NCI-H748 (cell line): ENCODE results near the gene FBXW7.

ENCODE experiments used
- DNase-seq: peaks from one replicate; lab custom pipeline; 2025; ENCODE audit not compliant: unreplicated experiment; lab: John Stamatoyannopoulos, UW

FBXW7 gene

DNA sequence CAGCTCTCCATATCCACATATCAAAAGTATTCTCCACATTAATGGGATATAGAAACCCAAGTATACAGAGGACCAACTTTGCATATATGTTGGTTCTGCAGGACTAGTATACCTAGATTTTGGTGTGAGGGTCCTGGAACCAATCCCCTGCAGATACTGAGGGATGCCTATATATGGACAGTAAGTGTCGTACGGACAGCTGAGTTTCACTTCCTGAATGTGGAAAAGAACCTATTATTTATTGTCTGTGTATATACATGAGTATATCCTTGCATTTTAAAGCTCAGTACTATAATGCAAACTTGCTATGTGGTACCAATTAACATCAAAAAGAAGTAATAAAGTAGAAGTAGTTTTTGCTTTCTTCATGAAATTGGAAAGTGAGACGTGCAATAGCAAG lies 101.9 kb downstream of the FBXW7 start:
- DNase-seq, result no peak

DNA sequence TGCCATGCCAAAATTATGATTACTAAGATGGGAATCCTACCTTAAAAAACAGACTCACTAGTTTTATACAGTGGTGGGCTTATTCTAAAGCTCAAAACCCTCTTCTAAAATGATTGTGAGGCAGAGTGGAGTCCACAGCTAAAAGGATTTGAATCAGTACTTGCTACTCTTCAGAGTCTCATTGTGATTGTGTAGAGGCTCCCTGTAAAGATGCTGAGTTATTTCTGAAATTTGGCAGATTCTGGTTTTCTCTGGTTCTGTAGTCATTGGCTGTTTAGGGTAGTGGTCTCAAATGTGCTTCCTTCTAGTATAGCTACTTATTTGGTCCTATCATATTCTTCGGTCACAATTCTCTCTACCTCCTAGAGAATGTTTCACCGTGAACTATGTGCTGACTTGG lies 104.1 kb downstream of the FBXW7 start:
- no peak for DNase-seq

DNA sequence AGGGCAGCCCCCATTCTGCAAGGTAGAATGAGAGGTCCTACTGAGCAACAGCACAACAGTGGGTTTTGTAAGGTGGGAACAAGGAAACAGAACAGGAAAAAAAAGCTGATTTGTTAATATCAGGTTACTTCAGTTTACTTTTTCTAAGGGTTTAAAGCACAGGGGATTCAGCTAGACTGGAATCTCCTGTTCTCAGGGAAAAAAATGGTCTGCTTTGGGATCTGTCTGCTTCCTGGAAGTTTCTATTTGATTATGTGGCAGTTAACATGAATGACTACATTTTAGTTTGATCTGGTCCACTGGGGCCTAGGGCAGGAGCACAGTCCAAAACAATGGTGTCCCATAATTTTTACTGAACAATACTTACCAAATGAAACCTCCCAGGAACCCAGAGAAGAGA lies 104.6 kb downstream of the FBXW7 start:
- DNase-seq, result no peak

DNA sequence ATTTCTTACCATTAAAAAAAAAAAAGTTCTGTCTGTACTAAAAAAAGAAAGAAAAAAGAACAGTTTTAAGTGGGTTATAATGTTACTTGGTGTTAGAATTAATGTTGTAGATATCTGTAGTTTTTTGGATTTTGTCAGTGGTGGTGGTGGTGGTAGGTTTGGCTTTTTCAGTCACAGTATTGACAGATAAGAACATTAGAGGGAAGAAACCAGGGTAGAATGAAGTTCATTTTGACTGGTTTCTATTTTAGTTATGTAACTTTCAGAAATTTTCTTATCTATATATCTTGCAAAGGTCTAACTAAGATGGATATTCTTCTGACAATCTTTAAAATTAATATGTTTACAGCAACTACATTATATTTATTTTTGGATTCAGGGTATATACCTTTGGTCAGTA lies 105.4 kb downstream of the FBXW7 start:
- no peak for DNase-seq

DNA sequence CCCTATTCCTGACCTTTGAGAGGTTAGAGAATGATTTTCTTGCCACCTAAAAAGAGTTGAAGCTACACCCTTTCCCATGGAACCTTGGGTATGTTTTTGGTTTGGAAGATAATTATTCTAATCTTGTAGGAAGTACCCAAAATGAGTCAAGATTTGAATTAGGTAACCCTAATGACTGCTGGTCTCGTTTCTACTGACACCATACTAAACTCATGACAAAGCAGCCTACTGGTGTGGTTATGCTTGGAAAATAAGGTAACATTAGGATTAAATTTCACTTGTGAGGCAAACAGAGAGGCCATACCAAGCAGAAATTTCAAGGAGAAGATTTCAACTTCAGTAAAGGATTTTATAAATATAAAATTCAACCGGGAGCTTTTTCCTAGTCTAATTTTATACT lies 107.9 kb downstream of the FBXW7 start:
- no peak for DNase-seq

DNA sequence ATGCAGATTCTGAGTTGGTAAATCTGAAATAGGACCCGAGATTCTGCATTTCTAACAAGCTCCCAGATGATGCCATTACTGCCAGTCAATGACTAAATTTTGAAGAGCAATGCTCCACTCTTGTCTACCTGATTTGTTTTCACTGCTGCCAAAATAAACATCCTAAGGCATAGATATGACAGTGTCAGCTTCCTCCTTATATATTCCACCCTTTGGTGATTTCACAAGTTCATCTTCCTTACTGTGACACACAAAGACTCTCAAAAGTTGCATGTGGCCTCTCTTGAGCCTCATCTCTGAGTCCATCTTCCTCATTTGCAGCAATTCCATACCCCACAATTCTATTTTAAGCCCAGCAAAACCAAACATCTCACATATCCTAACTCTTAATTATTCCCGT lies 110.9 kb downstream of the FBXW7 start:
- no peak for DNase-seq

DNA sequence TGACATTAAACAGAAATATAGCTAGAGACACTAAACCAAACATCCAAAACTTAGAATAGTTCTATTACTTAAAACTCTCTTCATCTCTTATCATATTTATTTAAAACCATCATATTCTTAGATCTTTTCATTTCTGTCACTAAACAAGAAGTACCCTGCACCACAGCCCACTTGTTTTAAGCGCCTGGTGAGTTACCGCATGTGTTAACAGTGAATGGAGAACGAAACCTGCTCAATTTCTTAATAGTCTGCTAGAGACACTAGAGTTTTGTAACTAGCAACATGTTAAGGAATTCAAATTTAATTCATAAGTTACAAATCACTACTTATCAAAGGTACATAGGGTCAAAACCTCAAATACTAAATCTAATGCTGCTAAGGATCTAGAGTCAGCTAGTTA lies 111.5 kb downstream of the FBXW7 start:
- no peak for DNase-seq

DNA sequence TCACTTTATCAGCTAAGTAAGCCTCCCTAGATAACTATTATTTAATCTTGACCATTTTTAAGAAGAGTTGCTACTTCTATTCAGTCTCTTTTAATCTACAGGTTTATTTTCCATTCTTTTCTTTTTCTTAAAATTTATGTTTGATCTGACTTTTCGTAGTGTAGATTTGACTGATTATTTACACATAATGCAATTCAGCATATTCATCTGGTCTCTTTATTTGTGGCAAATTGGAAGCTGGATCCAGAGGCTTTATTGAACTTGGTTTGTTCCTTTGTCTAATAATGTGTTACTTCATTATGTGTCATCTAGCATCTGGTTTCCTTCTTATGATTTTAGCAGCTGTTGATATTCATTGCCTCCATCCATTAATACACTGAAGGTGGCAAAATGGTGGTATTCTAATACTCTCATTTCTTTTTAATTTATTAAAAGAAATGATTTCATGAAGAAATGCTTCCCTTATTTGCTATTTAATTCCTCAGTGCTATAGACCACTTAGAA lies 113.0 kb downstream of the FBXW7 start:
- no peak for DNase-seq

DNA sequence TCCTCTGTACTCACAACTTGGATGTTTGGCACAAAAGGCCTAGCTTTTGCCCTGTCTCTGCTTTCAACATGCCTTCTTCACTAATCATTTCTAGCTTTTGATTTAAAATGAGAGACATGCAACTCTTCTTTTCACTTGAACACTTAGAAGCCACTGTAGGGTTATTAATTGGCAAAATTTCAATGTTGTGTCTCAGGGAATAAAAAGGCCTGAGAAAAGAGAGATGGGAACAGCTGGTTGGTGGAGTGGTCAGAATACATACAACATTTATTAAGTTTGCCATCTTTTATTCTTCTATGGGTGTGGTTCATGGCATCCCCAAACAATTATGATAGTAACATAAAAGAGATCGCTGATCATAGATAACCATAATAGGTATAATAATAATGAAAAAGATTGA lies 114.3 kb downstream of the FBXW7 start:
- DNase-seq, result no peak

DNA sequence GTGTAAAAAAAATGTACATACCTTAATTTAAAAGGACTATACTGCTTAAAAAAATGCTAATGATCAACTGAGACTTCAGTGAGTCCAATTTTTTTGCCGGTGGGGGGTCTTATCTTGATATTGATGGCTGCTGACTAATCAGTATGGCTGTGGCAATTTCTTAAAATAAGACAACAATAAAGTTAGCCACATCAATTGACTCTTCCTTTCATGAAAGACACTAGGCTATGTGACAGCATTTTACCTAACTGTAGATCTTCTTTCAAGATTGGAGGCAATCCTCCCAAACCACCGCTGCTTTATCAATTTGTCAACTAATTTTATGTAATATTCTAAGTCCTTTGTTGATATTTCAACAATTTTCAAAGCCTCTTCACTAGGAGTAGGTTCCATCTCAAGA lies 116.1 kb downstream of the FBXW7 start:
- no peak for DNase-seq

DNA sequence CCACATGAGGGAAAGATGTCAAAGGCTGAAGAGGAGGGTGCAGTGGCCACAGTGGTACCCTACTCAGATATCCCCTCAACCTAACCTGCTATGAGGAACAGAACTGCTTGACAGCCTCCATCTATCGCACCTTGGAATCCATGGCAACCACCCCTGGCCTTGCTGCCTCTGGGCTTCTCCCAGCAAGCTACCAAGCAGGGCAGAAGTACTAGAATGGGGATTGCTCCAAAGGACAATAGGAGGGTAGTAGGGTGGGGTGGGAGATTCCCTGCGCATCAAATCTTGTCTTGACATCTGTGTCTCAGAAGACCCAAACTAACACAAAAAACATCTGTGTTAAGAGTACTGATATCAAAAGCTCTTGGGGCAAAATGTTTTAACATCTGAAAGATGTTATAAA lies 118.2 kb downstream of the FBXW7 start:
- no peak for DNase-seq

DNA sequence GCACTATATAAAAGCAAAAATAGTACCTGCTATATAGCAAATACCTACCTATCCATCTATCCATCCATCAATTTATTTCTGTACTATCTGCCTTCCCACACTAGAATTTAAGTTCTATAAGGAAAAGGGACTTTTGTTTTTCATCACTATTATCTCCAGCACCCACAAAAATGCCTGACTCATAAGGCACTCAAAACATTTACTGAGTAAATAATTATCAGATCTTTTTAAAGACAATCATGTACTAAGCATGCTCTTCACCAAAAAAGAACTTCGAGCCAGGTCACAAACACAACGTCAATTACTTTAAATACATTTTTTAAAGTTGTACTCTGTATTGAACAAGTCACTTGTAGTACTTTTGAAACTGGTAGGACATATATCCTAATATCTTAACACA lies 119.9 kb downstream of the FBXW7 start:
- no peak for DNase-seq

DNA sequence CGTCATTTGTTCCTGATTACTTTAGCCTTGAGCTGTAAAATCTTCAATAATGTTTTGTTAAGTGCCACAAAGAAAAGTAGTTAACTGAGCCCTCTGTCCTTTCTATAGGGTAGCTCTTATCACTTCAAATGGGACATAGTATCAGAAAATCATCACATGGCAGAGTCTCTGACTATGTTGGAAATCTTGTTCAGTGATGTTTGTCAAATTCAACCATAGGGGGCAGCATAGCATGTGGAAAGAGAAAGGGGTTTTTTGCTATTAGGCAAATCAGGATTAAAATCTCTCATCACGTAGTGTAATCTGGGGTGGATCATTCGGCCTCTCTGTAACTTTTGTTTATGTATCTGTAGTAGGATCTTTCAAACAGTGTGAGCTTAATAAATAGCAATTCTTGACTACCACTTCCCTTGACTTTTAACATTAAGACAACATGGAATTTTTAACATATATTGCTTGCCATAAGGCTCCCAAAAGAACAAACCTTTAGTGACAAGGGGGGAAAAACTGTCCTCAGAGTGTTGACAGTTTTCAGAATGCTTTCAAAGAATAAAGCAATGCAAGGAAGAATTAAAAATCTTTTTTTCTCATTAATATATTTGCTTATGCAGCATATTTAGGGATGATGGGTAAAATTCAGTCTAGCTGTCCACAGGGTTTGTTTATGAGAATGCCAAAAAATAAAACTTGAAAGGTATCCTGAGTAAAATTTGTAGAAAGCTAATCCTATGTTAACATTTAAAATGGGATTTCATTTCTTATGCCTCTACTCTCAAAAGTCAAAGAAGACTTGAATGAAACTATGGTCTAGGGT lies 127.2 kb downstream of the FBXW7 start:
- DNase-seq, result peak; percentile 21

DNA sequence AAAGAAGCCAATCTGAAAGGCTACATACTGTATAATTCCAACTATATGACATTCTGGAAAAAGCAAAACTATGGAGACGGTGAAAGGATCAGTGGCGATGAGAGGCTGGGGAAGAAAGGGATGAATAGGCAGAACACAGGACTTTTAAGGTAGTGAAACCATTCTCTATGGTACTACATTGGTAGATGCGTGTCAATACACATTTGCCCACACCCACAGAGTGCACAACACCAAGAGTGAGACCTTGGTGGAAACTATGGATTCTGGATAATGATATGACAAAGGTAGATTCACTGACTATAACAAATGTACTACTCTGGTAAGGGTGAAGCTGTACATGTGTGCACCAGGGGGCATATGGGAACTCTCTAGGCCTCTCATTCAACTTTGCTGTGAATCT lies 134.5 kb downstream of the FBXW7 start:
- DNase-seq, result no peak

DNA sequence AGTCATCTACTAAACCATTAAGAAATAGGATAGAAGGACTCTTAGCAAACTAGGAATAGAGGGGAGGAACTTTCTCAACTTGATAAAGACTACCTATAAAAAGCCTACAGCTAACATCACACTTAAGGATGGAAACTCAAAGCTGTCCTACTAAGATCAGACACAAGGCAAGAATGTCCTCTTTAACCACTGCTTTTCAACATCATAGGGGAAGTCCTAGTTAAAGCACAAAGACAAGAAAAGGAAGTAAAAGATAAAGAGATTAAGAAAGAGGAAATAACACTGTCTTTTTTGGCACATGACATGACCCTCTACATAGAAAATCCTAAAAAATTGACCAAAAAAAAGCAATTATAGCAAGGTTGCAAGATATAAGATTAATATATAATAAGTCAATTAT lies 136.6 kb downstream of the FBXW7 start:
- DNase-seq, result no peak

DNA sequence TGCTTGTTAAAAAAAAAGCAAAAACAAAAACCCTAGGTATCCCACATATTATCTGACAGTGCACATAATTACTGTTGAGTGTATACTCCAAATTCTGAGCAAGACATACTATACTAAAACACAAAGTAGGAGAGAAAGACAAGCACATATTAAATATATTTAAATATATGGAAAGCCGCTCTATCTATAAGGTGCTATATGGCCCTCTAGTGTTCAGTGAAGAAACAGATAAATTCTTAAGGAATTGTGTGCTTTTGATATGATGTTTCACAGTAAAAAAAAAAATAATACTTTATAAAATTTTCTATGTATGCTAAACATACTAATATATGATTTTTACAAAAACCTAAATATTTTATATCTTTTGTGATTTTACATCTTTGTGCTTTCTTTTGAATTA lies 137.8 kb downstream of the FBXW7 start:
- DNase-seq, result peak; percentile 27

DNA sequence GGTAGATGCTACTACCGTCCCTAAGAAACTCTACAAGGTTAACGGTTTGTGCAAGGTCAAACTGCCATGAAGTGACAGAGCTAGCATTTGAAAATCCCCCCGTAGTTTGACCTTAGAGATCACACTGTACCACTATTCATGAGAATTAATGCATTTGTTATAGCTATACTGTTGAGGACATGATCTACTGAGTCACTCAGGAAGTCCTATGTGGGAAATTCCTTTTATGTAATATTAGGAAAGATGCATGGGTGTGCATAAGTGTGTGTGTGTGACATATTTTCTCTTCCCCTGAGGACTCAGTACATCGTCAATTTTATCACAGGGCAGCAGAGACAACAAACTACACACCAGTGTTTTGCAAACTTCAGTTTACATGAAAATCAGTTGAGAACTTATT lies 141.1 kb downstream of the FBXW7 start:
- DNase-seq, result no peak

DNA sequence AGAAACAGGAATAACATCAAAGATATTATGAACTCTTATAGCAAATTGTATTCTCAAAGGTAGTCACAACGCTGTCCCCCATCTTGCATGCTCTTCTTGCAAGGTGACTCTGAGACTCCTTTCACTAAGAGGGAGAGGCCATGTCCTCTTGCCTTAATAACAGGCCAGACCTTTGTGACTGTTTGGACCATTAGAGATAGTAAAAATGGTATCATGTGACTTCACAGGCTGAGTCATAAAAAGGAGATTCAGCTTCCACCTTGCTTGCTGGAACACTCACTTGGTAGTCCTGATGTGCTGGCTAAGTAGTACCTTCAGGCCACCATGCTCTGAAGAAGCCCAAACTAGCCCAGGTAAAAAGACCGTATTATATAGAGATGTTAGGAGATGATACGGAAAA lies 143.8 kb downstream of the FBXW7 start:
- no peak for DNase-seq

DNA sequence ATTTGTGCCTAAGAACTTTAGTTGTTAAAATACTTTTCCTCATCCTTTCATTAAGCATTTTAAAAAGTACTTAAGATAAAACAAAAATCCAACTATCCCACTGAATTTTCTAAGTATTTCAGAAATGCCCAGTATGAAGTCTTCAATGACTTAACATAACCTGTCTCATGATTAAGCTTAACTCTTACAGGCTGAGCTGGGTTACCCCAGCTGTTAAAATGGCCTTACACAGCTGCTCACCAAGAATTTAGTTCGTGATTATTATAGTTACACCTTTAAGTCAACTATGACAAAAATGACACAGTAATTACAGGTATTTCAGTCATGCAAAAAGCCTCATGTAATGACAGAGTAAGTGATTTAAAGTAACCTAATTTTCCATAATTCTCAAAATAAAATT lies 145.7 kb downstream of the FBXW7 start:
- DNase-seq, result no peak

DNA sequence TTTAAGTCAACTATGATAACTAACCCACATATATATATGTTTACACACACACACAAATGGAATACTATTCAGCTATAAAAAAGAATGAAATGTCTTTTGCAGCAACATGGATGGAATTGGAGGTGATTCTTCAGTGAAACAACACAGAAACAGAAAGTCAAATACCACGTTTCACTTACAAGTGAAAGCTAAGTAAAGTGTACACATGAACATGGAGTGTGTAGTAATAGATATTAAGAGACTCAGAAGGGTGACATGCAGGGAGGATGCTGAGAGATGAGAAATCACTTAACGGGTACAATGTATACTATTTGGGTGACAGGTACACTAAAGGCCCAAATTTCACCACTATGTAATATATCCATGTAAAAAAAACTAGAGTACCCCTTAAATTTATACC lies 146.5 kb downstream of the FBXW7 start:
- DNase-seq, result no peak

DNA sequence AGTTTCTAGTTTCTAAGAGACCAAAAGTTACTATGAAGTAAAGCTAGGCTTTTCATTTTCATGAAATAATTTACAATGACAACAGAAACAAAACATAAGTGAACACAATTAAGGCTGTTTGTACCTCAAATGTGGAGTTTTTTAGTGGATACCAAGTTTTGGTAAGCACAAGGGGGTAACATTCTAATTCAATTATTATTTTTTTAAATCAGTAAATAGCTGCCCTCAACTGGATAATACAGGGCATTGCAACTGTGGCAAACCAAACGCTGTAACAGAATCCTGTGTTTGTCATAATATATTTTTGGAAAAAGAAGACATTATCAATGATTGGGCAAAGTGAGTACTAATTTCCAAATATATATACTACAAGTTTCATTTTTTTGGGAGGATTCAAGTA lies 150.3 kb downstream of the FBXW7 start:
- peak; percentile 34 for DNase-seq

DNA sequence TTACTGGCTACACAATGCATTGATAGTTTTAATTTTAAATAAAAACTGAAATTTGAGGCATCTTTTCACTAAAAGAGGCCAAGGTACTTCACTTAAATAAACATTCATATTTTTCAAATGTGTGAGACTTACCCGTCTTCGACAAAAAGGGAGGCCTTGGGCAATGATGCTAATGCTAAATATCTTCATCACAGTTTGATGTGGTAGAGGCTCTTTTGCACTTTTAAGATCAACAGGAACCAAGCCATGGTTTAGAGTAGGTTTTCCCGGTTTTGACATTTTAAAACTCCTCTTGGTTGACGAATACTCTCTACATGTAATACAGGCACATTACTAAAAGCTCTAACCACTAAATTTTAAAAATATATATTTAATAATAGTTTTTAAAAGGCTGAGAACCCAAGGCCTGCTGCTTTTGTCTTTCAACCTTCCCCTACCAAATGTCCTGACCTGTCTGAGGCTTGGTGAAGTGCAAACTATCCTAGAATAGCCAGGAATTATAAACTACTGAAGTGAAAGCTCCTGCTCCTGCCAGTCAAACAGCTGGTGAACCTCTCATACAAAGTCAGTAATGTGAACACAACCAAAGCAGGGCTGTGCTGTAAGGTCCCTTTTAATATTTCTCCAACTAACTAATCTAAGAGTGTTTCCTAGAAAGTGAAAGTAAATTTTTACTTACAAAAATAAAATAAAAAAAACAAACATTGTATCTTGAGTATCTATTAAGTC lies 153.7 kb downstream of the FBXW7 start:
- DNase-seq, result peak; percentile 57

DNA sequence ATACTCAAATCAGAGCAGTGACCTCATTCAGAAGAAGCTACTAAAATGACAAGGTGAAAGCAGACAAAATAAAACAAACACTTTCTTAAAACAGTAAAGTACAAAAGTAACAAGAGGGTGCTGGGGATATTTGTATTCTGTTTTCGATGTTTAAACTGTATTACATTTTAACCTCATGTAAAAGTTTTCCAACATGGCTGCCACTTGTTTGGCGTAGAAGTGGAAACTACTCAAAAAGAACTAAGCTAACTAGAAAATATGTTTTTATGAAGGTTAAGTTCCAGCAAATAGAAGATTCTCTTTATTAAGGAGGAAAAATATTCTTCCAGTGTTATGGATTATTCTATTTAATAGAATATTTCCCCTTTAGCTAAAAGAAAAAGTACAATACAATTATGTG lies 155.0 kb downstream of the FBXW7 start:
- DNase-seq, result no peak
